AG09309 (cell line): ENCODE data around the gene TMEM269.

Experiments used
- DNase-seq: peaks from one replicate; pipeline ENCODE4 v3.0.0-alpha.2; 2010; ENCODE audit warnings: low read depth
- H3K4me3 ChIP-seq: 2 replicates; pipeline ENCODE4 v1.5.1; 2011; ENCODE audit warnings: mild to moderate bottlenecking, low read depth, low read length, moderate library complexity; ENCODE audit not compliant: control insufficient read depth
- CTCF ChIP-seq: IDR thresholded peaks from 2 replicates; pipeline ENCODE4 v1.5.1; 2011; ENCODE audit warnings: mild to moderate bottlenecking, low read depth, low read length, inconsistent platforms; ENCODE audit not compliant: insufficient read depth, control insufficient read depth; ENCODE audit errors: missing control alignments

Gene TMEM269

GRCh38 chr1:42824481-42825035 is 39.8 kb downstream of the TMEM269 start:
- no peak for TF ChIP-seq CTCF
- no peak overlapping the region for H3K4me3 ChIP-seq
- no peak for DNase-seq

GRCh38 chr1:42825036-42825851 is 40.5 kb downstream of the TMEM269 start:
- TF ChIP-seq CTCF: no peak
- no peak overlapping the region for H3K4me3 ChIP-seq
- no peak for DNase-seq

- DNase-seq: no peak
- H3K4me3 ChIP-seq: no peak overlapping the region
- no peak for TF ChIP-seq CTCF
Measured at GRCh38 chr1:42830631-42831030, 45.8 kb downstream of the TMEM269 start.

GRCh38 chr1:42831273-42831672 is 46.5 kb downstream of the TMEM269 start:
- H3K4me3 ChIP-seq: no peak overlapping the region
- no peak for TF ChIP-seq CTCF
- no peak for DNase-seq

GRCh38 chr1:42832641-42833240 is 48.0 kb downstream of the TMEM269 start:
- no peak for DNase-seq
- TF ChIP-seq CTCF: no peak
- no peak overlapping the region for H3K4me3 ChIP-seq

GRCh38 chr1:42833981-42834380 is 49.2 kb downstream of the TMEM269 start:
- no peak for TF ChIP-seq CTCF
- H3K4me3 ChIP-seq: no peak overlapping the region
- DNase-seq: no peak
